Lung (tissue), 12 donors: ENCODE data around the gene MYH7. TPM values are rescaled to one million over a fixed set of nuclear protein-coding genes. Genes with fewer than 3 reads are reported as not detected.
"Not testable (repeated sequence)": the region's sequence is repeated elsewhere in the genome, so short reads cannot be mapped to it uniquely, and the experiment has no call there.

Experiments
- ATAC-seq: fragments of 200-7000 bp; cut with Tn5 transposase; one replicate; pipeline ENCODE4 v1.9.1; 2020; ENCODE audit warnings: moderate number of reproducible peaks; ENCODE audit not compliant: insufficient read depth, low FRiP score
- DNase-seq, 3 donors: peaks; one replicate each; pipeline ENCODE4 v3.0.0-alpha.2; 2013 to 2017
- H3K27ac ChIP-seq, 2 donors: one replicate each; pipeline ENCODE4 v1.5.1; 2013; ENCODE audit warnings: mild to moderate bottlenecking in 2 of 2, moderate library complexity in 2 of 2, control low read depth in 1 of 2, inconsistent platforms in 1 of 2, low read depth in 1 of 2, low read length in 1 of 2
- H3K27me3 ChIP-seq, 3 donors: one replicate each; pipeline ENCODE4 v1.5.1; 2013; ENCODE audit warnings: low read length in 2 of 3; ENCODE audit not compliant: control insufficient read depth in 3 of 3, insufficient read depth in 3 of 3
- H3K36me3 ChIP-seq, 4 donors: one replicate each; pipeline ENCODE4 v1.5.1; 2013; ENCODE audit warnings: low read length in 4 of 4, mild to moderate bottlenecking in 1 of 4, moderate library complexity in 1 of 4; ENCODE audit not compliant: control insufficient read depth in 4 of 4, insufficient read depth in 4 of 4
- H3K4me1 ChIP-seq, 5 donors: one replicate each; pipeline ENCODE4 v1.5.1; 2013; ENCODE audit warnings: low read length in 5 of 5, mild to moderate bottlenecking in 2 of 5, moderate library complexity in 1 of 5; ENCODE audit not compliant: control insufficient read depth in 5 of 5, insufficient read depth in 5 of 5
- H3K4me3 ChIP-seq: one replicate; pipeline ENCODE4 v1.5.1; 2013; ENCODE audit warnings: mild to moderate bottlenecking, control low read depth, moderate library complexity
- H3K9ac ChIP-seq, 2 donors: one replicate each; pipeline ENCODE4 v1.5.1; 2013; ENCODE audit warnings: low read length in 2 of 2, control low read depth in 1 of 2; ENCODE audit not compliant: insufficient read depth in 1 of 2
- H3K9me3 ChIP-seq, 4 donors: one replicate each; pipeline ENCODE4 v1.5.1; 2013; ENCODE audit warnings: low read length in 3 of 4, mild to moderate bottlenecking in 1 of 4, moderate library complexity in 1 of 4; ENCODE audit not compliant: control insufficient read depth in 4 of 4, insufficient read depth in 3 of 4
- CTCF ChIP-seq: IDR thresholded peaks from 2 replicates; pipeline ENCODE4 v1.5.1; 2012; ENCODE audit warnings: mild to moderate bottlenecking; ENCODE audit errors: control extremely low read depth, extremely low read depth
- WGBS, 2 donors: extraction: QIAGEN DNeasy Blood & Tissue Kit; methylation state at CpG; one replicate each; pipeline ENCODE4 v1.1.7; 2013; 5-methylcytosine and 5-hydroxymethylcytosine counted together
- polyA plus RNA-seq, 2 donors: library from polyadenylated mRNA; stranded (reverse); fragments of 200-250 nt; gene quantifications; one replicate each; pipeline ENCODE4 v1.2.1, GENCODE V29; 2013
- total RNA-seq, 2 donors: library from RNA; depleted of rRNA in 1 of 2; stranded (reverse); fragments of >200 nt in 1 of 2; gene quantifications; one replicate each; pipeline ENCODE4 v1.2.1, GENCODE V29; 2014 to 2021
- donor health status: control.
- donor health status: control.
- donor health status: Bipolar disorder and iron deficiency.
- donor health status: healthy.
- donor health status: DM: yes; HTN: yes; CAD: no.

Gene MYH7
- total and polyA plus RNA-seq, 4 donors, result 0.02 to 0.19 (median 0.09) TPM; not detected in 1

- Histone ChIP-seq H3K9me3 (no peaks in the 10 kb centered on the region), H3K4me1 (no peaks in the 10 kb centered on the region), H3K4me3 (no peak overlapping the region), H3K27ac (no peak overlapping the region), H3K36me3 (no peaks in the 10 kb centered on the region), H3K9ac (no peak overlapping the region), H3K27me3 (peaks cover 0 to 2% (median 0%) of the 10 kb centered on the region in 3 donors)
- ATAC-seq (no peak), DNase-seq (no peak)
- 86 to 94% methylated on average over 5 of the region's 5 CpGs for WGBS, 2 donors
- TF ChIP-seq CTCF, result no peak
Measured at GRCh38 chr14:23457587-23458445, 22.4 kb upstream of the MYH7 start.

DNA sequence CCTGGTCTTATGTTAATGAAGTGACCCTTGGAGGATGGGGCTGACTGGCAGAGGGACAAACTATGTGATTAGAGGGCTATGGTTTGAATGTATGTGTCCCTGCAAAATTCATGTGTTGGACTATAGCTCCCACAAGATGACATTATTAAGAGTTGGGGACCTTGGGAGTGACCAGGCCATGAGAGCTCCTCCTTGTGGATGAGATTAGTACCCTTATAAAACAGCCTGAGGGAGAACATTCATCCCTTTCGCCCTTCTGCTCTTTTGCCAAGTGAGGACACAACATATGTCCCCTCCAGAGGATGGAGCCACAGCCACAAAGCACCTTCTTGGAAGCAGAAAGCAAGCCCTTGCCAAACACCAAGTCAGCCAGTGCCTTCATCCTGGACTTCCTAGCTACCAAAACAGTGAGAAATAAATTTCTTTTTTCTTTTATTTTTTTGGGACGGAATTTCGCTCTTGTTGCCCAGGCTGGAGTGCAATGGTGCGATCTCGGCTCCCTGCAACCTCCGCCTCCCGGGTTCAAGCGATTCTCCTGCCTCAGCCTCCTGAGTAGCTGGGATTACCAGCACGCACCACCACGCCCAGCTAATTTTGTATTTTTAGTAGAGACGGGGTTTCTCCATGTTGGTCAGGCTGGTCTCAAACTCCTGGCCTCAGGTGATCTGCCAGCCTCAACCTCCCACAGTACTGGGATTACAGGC is 21.6 kb upstream of the MYH7 start:
- not testable (repeated sequence) for H3K4me3 ChIP-seq, H3K36me3 ChIP-seq, H3K9me3 ChIP-seq, H3K9ac ChIP-seq, ATAC-seq, H3K4me1 ChIP-seq, H3K27ac ChIP-seq, H3K27me3 ChIP-seq
- 90 to 91% methylated on average over 11 of the region's 11 CpGs for WGBS, 2 donors
- DNase-seq, result peak in 1 of 3 donors; percentile 14

- Histone ChIP-seq H3K4me1 (no peaks in the 10 kb centered on the region), H3K27ac (no peak overlapping the region), H3K4me3 (no peak overlapping the region), H3K36me3 (no peaks in the 10 kb centered on the region), H3K9me3 (no peaks in the 10 kb centered on the region), H3K27me3 (peaks cover 0 to 4% (median 0%) of the 10 kb centered on the region in 3 donors), H3K9ac (no peak overlapping the region)
- ATAC-seq, result no peak
- no peak for TF ChIP-seq CTCF
- no peak for DNase-seq
- WGBS, 2 donors, result 28 to 33% methylated on average over 1 of the region's 1 CpG
Measured at GRCh38 chr14:23454445-23454856, 19.0 kb upstream of the MYH7 start.

DNA sequence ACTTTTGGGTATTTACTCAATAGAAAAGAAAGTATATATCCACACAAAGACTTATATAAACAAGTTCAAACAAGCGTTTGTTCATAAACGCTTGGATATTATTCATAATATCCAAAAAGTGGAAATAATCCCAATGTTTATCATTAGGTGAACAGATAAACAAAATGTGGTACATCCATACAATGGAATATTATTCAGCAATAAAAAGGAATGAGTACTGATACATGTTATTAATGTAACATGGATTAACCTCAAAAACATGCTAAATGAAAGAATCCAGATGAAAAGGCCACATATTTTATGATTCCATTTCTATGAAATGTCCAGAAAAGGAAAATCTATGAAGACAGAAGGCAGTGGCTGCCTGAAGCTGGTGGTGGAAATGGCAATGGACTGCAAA is 16.8 kb upstream of the MYH7 start:
- H3K4me1 ChIP-seq, result peaks cover 0 to 3% (median 0%) of the 10 kb centered on the region in 5 donors
- H3K9ac ChIP-seq, result no peak overlapping the region
- no peak for DNase-seq
- H3K9me3 ChIP-seq, result no peaks in the 10 kb centered on the region
- peaks cover 0 to 4% (median 0%) of the 10 kb centered on the region in 3 donors for H3K27me3 ChIP-seq
- 85 to 94% methylated on average over 2 of the region's 2 CpGs for WGBS, 2 donors
- no peak for TF ChIP-seq CTCF
- H3K36me3 ChIP-seq, result no peaks in the 10 kb centered on the region
- no peak overlapping the region for H3K27ac ChIP-seq
- ATAC-seq, result no peak
- no peak overlapping the region for H3K4me3 ChIP-seq
